Fibroblast of pulmonary artery (primary cell): ENCODE data around the gene STEAP3.

ENCODE experiments used
- DNase-seq: peaks from one replicate; pipeline ENCODE4 v3.0.0-alpha.2; 2010; ENCODE audit warnings: low read depth
- H3K4me3 ChIP-seq: replicated peaks from 2 replicates; pipeline ENCODE4 v1.5.1; 2011; ENCODE audit warnings: low read depth, mild to moderate bottlenecking, control low read depth, low read length, moderate library complexity
- TF ChIP-seq, protein P1 (sequence below): IDR thresholded peaks from 2 replicates; pipeline ENCODE4 v1.5.1; 2011; ENCODE audit warnings: mild to moderate bottlenecking, control low read depth, low read length, inconsistent platforms; ENCODE audit errors: missing control alignments

Gene STEAP3

GRCh38 chr2:119206201-119206600 lies 17.4 kb upstream of the STEAP3 start:
- TF ChIP-seq, protein P1, sequence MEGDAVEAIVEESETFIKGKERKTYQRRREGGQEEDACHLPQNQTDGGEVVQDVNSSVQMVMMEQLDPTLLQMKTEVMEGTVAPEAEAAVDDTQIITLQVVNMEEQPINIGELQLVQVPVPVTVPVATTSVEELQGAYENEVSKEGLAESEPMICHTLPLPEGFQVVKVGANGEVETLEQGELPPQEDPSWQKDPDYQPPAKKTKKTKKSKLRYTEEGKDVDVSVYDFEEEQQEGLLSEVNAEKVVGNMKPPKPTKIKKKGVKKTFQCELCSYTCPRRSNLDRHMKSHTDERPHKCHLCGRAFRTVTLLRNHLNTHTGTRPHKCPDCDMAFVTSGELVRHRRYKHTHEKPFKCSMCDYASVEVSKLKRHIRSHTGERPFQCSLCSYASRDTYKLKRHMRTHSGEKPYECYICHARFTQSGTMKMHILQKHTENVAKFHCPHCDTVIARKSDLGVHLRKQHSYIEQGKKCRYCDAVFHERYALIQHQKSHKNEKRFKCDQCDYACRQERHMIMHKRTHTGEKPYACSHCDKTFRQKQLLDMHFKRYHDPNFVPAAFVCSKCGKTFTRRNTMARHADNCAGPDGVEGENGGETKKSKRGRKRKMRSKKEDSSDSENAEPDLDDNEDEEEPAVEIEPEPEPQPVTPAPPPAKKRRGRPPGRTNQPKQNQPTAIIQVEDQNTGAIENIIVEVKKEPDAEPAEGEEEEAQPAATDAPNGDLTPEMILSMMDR = no peak
- H3K4me3 ChIP-seq = no peak overlapping the region
- DNase-seq = no peak

- H3K4me3 ChIP-seq = no peak overlapping the region
- DNase-seq = no peak
- TF ChIP-seq, protein P1 = no peak
Observed at GRCh38 chr2:119207447-119207846, 16.2 kb upstream of the STEAP3 start.

GRCh38 chr2:119208791-119209203 lies 14.8 kb upstream of the STEAP3 start:
- H3K4me3 ChIP-seq = no peak overlapping the region
- no peak for DNase-seq
- TF ChIP-seq, protein P1 = no peak

DNA sequence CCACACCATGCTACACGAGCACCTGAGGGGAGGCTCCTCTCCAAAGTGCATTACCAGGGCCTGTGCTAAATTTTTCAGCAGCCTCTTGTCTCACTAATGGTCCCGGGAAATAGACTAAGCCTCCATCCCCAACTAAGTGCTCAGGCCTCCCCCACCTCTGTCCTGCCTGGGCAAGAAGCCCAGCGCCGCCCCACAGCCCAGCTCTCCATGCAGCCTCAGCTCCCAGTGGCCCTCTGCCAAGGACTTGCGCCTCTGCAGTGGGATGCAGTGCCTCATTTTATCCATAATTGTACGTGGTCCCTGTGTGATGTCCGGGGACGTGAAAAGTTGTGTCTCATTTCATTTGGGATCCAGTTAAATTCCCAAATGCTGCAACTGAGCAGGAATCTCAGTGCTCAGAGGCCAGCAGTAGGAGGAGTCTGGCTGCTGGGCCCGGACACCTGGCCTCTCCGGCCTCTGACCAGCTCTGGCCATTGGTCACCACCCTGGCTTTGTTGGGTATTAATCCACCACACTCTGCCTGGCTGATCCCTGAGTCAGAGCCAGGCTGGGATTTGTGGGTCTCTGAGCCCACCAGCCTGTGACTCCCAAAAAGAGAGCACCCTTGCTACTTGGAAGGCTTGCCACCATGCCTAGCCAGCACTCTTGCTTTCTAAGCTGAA lies 11.4 kb upstream of the STEAP3 start:
- TF ChIP-seq, protein P1 = no peak
- peak; percentile 60 for DNase-seq
- no peak overlapping the region for H3K4me3 ChIP-seq

DNA sequence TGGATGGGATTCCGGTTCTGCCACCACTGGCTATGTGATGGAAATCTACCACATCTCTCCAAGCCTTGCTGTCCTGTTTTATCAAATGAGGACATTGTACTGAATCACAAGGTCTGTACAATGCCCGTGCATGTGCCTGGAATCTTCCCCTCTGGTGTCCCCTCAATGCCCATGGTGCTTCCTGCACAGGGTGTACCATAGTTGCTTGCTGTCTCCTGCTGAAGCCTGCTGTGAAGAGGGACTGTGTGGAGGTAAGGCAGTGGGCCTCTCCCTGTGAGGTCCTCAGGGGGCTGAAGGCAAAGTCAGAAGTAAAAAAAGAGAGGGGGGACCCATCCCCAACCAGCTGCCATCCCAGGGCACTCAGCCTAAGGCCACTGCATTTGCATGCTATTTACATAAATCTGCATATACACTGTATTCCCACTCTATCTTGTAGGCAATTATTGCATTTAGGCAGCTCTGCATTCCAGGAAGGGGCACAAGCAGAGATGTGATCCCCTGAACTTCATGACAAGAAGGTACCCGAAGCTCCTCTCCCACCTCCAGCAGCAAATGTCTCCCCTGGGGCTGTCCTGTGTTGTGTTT lies 9.1 kb upstream of the STEAP3 start:
- no peak for DNase-seq
- TF ChIP-seq, protein P1 = no peak
- no peak overlapping the region for H3K4me3 ChIP-seq

GRCh38 chr2:119216994-119217393 lies 6.6 kb upstream of the STEAP3 start:
- H3K4me3 ChIP-seq = no peak overlapping the region
- DNase-seq = no peak
- TF ChIP-seq, protein P1 = no peak
